CD4-positive, alpha-beta T cell (primary cell): Measurements from ENCODE around the gene TH. TPM values are rescaled to one million over a fixed set of nuclear protein-coding genes. Genes with fewer than 3 reads are reported as not detected.

Experiments
- ATAC-seq: fragments of 200-7000 bp; cut with Tn5 transposase; one replicate; pipeline ENCODE4 v1.10.0; 2022; ENCODE audit warnings: mild to moderate bottlenecking; ENCODE audit not compliant: poor library complexity
- CTCF ChIA-PET: fragments of 350-600 bp; sonication (Branson Sonifier 250); formaldehyde crosslinking; loops from one replicate; lab custom pipeline; 2021; ENCODE audit warnings: antibody characterized with exemption, inconsistent platforms; lab: Charles Lee
- POLR2A ChIA-PET: fragments of 350-600 bp; sonication (Branson Sonifier 250); formaldehyde crosslinking; loops from one replicate; lab custom pipeline; 2021; ENCODE audit warnings: antibody characterized with exemption, inconsistent platforms; lab: Charles Lee
- DNase-seq, 14 experiments: peaks; one replicate each; pipeline ENCODE4 v3.0.0-alpha.2; 2013 to 2020; ENCODE audit warnings: mixed read lengths in 2 of 14
- H3K27ac ChIP-seq, 2 donors: one replicate each; pipeline versions ENCODE4 v1.5.1 to v1.7.0; 2013; ENCODE audit warnings: low read length in 2 of 2, low read depth in 1 of 2, mild to moderate bottlenecking in 1 of 2
- H3K27me3 ChIP-seq, 2 experiments: 1 replicate in 1 of 2; 2 replicates in 1 of 2; pipeline versions ENCODE4 v1.6.1 to v1.7.0; 2013; ENCODE audit warnings: low read length in 2 of 2, control low read depth in 1 of 2, mild to moderate bottlenecking in 1 of 2, moderate library complexity in 1 of 2; ENCODE audit not compliant: insufficient read depth in 2 of 2, control insufficient read depth in 1 of 2
- H3K36me3 ChIP-seq: one replicate; pipeline ENCODE4 v1.6.1; 2013; ENCODE audit warnings: low read length, control low read depth; ENCODE audit not compliant: insufficient read depth
- H3K4me1 ChIP-seq: one replicate; pipeline ENCODE4 v1.6.1; 2013; ENCODE audit warnings: low read length, control low read depth; ENCODE audit not compliant: insufficient read depth
- H3K4me3 ChIP-seq: one replicate; pipeline ENCODE4 v1.5.1; 2013; ENCODE audit warnings: mild to moderate bottlenecking, low read length, moderate library complexity
- H3K9me3 ChIP-seq, 2 experiments: 1 replicate in 1 of 2; 2 replicates in 1 of 2; pipeline versions ENCODE4 v1.6.1 to v1.7.0; 2013; ENCODE audit warnings: low read length in 2 of 2, mild to moderate bottlenecking in 2 of 2, control low read depth in 1 of 2, moderate library complexity in 1 of 2; ENCODE audit not compliant: control insufficient read depth in 1 of 2, insufficient read depth in 1 of 2
- H3K27ac Mint-ChIP-seq: one replicate; pipeline ENCODE4 v1.8.0; 2020; ENCODE audit warnings: mixed read lengths
- H3K27me3 Mint-ChIP-seq: one replicate; pipeline ENCODE4 v1.8.0; 2021; ENCODE audit warnings: mixed read lengths
- H3K36me3 Mint-ChIP-seq: one replicate; pipeline ENCODE4 v1.8.0; 2021; ENCODE audit warnings: low read depth, mixed read lengths
- H3K4me1 Mint-ChIP-seq: one replicate; pipeline ENCODE4 v1.8.0; 2021; ENCODE audit warnings: low read depth, mixed read lengths
- H3K4me3 Mint-ChIP-seq: one replicate; pipeline ENCODE4 v1.8.0; 2020; ENCODE audit warnings: mild to moderate bottlenecking, mixed read lengths
- H3K9me3 Mint-ChIP-seq: one replicate; pipeline ENCODE4 v1.8.0; 2020; ENCODE audit warnings: mixed read lengths
- CTCF ChIP-seq: fragments of 200-600 bp; IDR thresholded peaks from one replicate; pipeline ENCODE4 v1.8.0; 2022; ENCODE audit warnings: antibody characterized with exemption, mild to moderate bottlenecking
- intact Hi-C, 2 experiments: fragments of 100-400 bp; cut with DNase I in 1 of 2; cut with micrococcal nuclease in 1 of 2; formaldehyde crosslinking; loops; one replicate each; pipeline versions ENCODE4 v1.15.1 to v1.9.0; 2023 to 2025; cut with DNase I, micrococcal nuclease
- total RNA-seq, 174 experiments: library from RNA in 2 of 174; stranded (reverse) in 2 of 174; gene quantifications; one replicate each; pipeline ENCODE4 v1.2.3 and lab custom pipeline; 2021 to 2026

The TH gene
- total RNA-seq, 2 experiments from 2014 or later: not detected

DNA sequence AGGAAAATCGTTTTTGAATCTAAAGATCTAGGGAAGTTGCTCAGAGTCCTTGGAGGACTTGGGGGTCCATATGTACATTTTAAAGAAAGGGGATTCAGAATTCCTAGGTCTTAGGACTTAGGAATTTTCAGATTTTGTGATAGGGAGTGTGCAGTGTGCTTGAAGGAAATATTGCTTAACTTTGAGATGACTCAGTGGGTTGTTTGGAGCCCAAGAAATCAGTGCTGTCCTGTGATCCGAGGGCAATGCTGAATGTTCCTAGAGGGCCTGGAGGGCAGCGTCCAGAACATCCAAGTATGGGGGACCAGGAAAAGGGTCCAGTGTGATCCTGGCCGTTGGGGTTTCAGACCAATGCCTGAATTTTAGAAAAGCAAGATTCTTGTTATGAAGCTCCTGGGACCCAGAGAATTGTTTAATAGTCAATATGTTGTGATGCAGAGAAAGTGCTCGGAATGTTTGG lies 29.3 kb downstream of the TH start:
- intact Hi-C loops: no loop called here
- POLR2A ChIA-PET: no interaction called here
- Mint-ChIP-seq H3K9me3 (no peaks in the 10 kb centered on the region), H3K27ac (no peak overlapping the region), H3K36me3 (no peaks in the 10 kb centered on the region), H3K27me3 (peaks cover 67% of the 10 kb centered on the region), H3K4me3 (no peak overlapping the region), H3K4me1 (peaks cover 18% of the 10 kb centered on the region)
- DNase-seq: no peak
- no peak overlapping the region for H3K27ac ChIP-seq
- H3K4me1 ChIP-seq: peaks cover 20% of the 10 kb centered on the region
- ATAC-seq: no peak
- peaks cover 0 to 25% of the 10 kb centered on the region in 2 experiments for H3K9me3 ChIP-seq
- peaks cover 54 to 81% of the 10 kb centered on the region in 2 experiments for H3K27me3 ChIP-seq
- H3K4me3 ChIP-seq: no peak overlapping the region
- no peaks in the 10 kb centered on the region for H3K36me3 ChIP-seq
- no peak for TF ChIP-seq CTCF
- CTCF ChIA-PET: interaction anchor here (0.8 to 1.1 kb wide), 2 partner anchors 9 to 448 kb away, joined by 3 read pairs; no protein-coding TSS in a partner anchor

GRCh38 chr11:2140411-2141400 lies 30.9 kb downstream of the TH start:
- no peak for ATAC-seq
- Mint-ChIP-seq H3K36me3 (no peaks in the 10 kb centered on the region), H3K9me3 (no peaks in the 10 kb centered on the region), H3K27me3 (peaks cover 66% of the 10 kb centered on the region), H3K27ac (no peak overlapping the region), H3K4me1 (peaks cover 18% of the 10 kb centered on the region), H3K4me3 (peak overlapping the region; percentile 60)
- no peak for TF ChIP-seq CTCF
- Histone ChIP-seq H3K27me3 (peaks cover 55 to 82% of the 10 kb centered on the region in 2 experiments), H3K4me3 (no peak overlapping the region), H3K9me3 (peaks cover 0 to 12% of the 10 kb centered on the region in 2 experiments), H3K36me3 (no peaks in the 10 kb centered on the region), H3K4me1 (peaks cover 22% of the 10 kb centered on the region), H3K27ac (no peak overlapping the region)
- intact Hi-C loops: no loop called here
- ChIA-PET POLR2A (no interaction called here), CTCF (no interaction called here)
- DNase-seq: no peak

DNA sequence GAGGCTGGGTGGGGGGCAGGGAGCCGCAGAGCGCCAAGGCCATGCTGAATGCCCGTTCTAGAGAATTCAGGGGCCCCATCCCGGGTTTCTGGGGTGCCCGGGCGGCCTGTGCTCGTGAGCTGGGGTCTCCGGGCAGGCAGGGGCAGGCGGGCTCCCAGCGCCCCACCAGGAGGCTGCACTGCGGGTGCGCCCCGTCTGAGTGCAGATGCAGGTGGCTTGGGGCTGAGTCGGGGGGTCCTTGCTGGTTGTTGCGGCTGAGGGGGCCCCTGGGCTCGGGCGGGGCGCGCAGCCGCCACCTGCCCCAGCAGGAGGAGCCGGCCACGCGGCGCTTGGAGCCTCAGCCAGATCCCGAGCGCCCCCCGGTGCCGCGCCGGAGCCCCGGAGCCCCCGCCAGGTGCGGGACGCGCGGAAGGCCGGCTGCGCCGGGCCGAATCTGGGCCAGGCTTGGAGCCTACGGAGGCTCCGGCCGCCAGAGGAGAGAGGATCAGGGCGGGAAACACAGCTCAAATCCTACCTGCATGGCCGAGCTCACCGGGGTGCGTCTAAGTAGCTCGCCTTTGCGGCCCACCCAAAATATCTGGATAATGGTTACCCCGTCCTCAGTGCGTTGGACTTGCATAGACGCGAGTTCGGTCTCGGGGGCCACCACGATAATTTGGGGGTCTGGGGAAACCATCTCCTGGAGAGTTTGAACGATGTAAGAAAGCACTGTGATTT lies 31.8 kb downstream of the TH start:
- Mint-ChIP-seq H3K27me3 (peaks cover 66% of the 10 kb centered on the region), H3K4me3 (no peak overlapping the region), H3K9me3 (no peaks in the 10 kb centered on the region), H3K4me1 (peaks cover 18% of the 10 kb centered on the region), H3K36me3 (no peaks in the 10 kb centered on the region), H3K27ac (no peak overlapping the region)
- ATAC-seq (no peak), DNase-seq (no peak)
- Histone ChIP-seq H3K4me1 (peaks cover 22% of the 10 kb centered on the region), H3K4me3 (no peak overlapping the region), H3K27ac (no peak overlapping the region), H3K27me3 (peaks cover 47 to 76% of the 10 kb centered on the region in 2 experiments), H3K36me3 (no peaks in the 10 kb centered on the region), H3K9me3 (peaks cover 0 to 9% of the 10 kb centered on the region in 2 experiments)
- TF ChIP-seq CTCF: no peak
- intact Hi-C loops: no loop called here
- ChIA-PET CTCF (no interaction called here), POLR2A (no interaction called here)
